H1 (cell line): ENCODE results near the gene CLCN3. TPM values are rescaled to one million over a fixed set of nuclear protein-coding genes. Genes with fewer than 3 reads are reported as not detected.

Experiments
- CTCF ChIA-PET: fragments of 300-600 bp; sonication (Branson Sonifier 250); formaldehyde crosslinking; loops from one replicate; lab custom pipeline; 2021; ENCODE audit not compliant: partially characterized antibody; lab: Charles Lee
- POLR2A ChIA-PET: fragments of 300-600 bp; sonication (Branson Sonifier 250); formaldehyde crosslinking; loops from one replicate; lab custom pipeline; 2021; ENCODE audit warnings: inconsistent platforms; ENCODE audit not compliant: partially characterized antibody; lab: Charles Lee
- DNase-seq, 2 experiments: peaks; one replicate each; pipeline versions ENCODE4 v3.0.0 to v3.0.0-alpha.2; 2010 to 2022; ENCODE audit warnings: low spot score in 2 of 2, low read depth in 1 of 2, mixed read lengths in 1 of 2
- FAIRE-seq: peaks from 2 replicates; lab custom pipeline; 2011; peaks lifted over from hg19 to GRCh38; lab: Jason Lieb, UNC
- H2AFZ ChIP-seq: 2 replicates; pipeline ENCODE4 v1.8.1; 2012; ENCODE audit warnings: low read length, inconsistent platforms
- H2AK5ac ChIP-seq: 2 replicates; pipeline ENCODE4 v1.6.1; 2013; ENCODE audit warnings: low read depth, low read length
- H2BK120ac ChIP-seq: replicated peaks from 2 replicates; pipeline ENCODE3; 2013; ENCODE audit warnings: low read depth, low read length, inconsistent platforms
- H2BK12ac ChIP-seq: 2 replicates; pipeline ENCODE4 v1.6.1; 2013; ENCODE audit warnings: low read depth, low read length
- H2BK15ac ChIP-seq: 2 replicates; pipeline ENCODE4 v1.6.1; 2013; ENCODE audit warnings: low read length
- H2BK20ac ChIP-seq: 2 replicates; pipeline ENCODE4 v1.6.1; 2013; ENCODE audit warnings: low read length
- H2BK5ac ChIP-seq: 2 replicates; pipeline ENCODE4 v1.6.1; 2013; ENCODE audit warnings: low read depth, low read length
- H3K14ac ChIP-seq: 2 replicates; pipeline ENCODE4 v1.6.1; 2013; ENCODE audit warnings: inconsistent platforms; ENCODE audit not compliant: insufficient read length
- H3K18ac ChIP-seq: 2 replicates; pipeline ENCODE4 v1.6.1; 2013; ENCODE audit warnings: low read length; ENCODE audit errors: extremely low read depth
- H3K23ac ChIP-seq: 2 replicates; pipeline ENCODE4 v1.6.1; 2013; ENCODE audit warnings: inconsistent platforms; ENCODE audit not compliant: insufficient read length
- H3K23me2 ChIP-seq: 2 replicates; pipeline ENCODE4 v1.6.1; 2013; ENCODE audit warnings: low read depth, low read length
- H3K27ac ChIP-seq: 2 replicates; pipeline ENCODE4 v1.6.1; 2011; ENCODE audit warnings: low read depth, low read length, inconsistent platforms
- H3K27me3 ChIP-seq, 4 experiments: replicated peaks in 1 of 4; 1 replicate in 1 of 4; 2 replicates in 3 of 4; pipeline versions ENCODE4 v1.6.1 to v1.8.1; 2011 to 2013; ENCODE audit warnings: low read length in 3 of 4, mild to moderate bottlenecking in 3 of 4, inconsistent platforms in 2 of 4, mixed read lengths in 2 of 4, moderate library complexity in 1 of 4; ENCODE audit not compliant: control insufficient read depth in 3 of 4, insufficient read depth in 3 of 4; ENCODE audit errors: extremely low read depth in 1 of 4
- H3K36me3 ChIP-seq, 4 experiments: 2 replicates each; pipeline versions ENCODE4 v1.6.1 to v1.8.1; 2011 to 2013; ENCODE audit warnings: mild to moderate bottlenecking in 4 of 4, low read length in 3 of 4, moderate library complexity in 2 of 4, control low read depth in 1 of 4, inconsistent platforms in 1 of 4; ENCODE audit not compliant: insufficient read depth in 4 of 4, control insufficient read depth in 2 of 4
- H3K4ac ChIP-seq: replicated peaks from 2 replicates; pipeline ENCODE3; 2013; ENCODE audit warnings: low read length, low read depth, mixed read lengths, inconsistent platforms; ENCODE audit not compliant: insufficient read length
- H3K4me1 ChIP-seq, 4 experiments: replicated peaks in 1 of 4; 1 replicate in 1 of 4; 2 replicates in 3 of 4; pipeline versions ENCODE4 v1.6.1 to v1.8.1; 2011 to 2013; ENCODE audit warnings: low read length in 3 of 4, inconsistent platforms in 2 of 4, mixed read lengths in 1 of 4; ENCODE audit not compliant: insufficient read depth in 4 of 4, control insufficient read depth in 3 of 4
- H3K4me2 ChIP-seq, 2 experiments: 2 replicates each; pipeline versions ENCODE4 v1.6.1 to v1.8.1; 2011 to 2013; ENCODE audit warnings: low read depth in 2 of 2, low read length in 2 of 2, control low read depth in 1 of 2, inconsistent platforms in 1 of 2, mild to moderate bottlenecking in 1 of 2; ENCODE audit not compliant: insufficient read depth in 1 of 2
- H3K4me3 ChIP-seq, 4 experiments: fragments of 200-600, 300-600 bp in 1 of 4; sonication (generic), shearing (Covaris generic), sonication (Bioruptor Twin) in 1 of 4; 2 replicates each; pipeline versions ENCODE4 v1.5.1 to v1.8.1; 2011 to 2016; ENCODE audit warnings: low read length in 4 of 4, low read depth in 3 of 4, control low read depth in 2 of 4, inconsistent platforms in 2 of 4, mild to moderate bottlenecking in 2 of 4, mixed read lengths in 1 of 4, moderate library complexity in 1 of 4; ENCODE audit not compliant: insufficient read depth in 2 of 4; ENCODE audit errors: extremely low read depth in 1 of 4
- H3K56ac ChIP-seq: replicated peaks from 2 replicates; pipeline ENCODE3; 2013; ENCODE audit warnings: low read depth, mild to moderate bottlenecking, mixed read lengths, low read length, inconsistent platforms; ENCODE audit not compliant: insufficient read length
- H3K79me1 ChIP-seq: 2 replicates; pipeline ENCODE4 v1.6.1; 2013; ENCODE audit warnings: low read depth, low read length, control low read depth
- H3K79me2 ChIP-seq, 2 experiments: 2 replicates each; pipeline versions ENCODE4 v1.6.1 to v1.8.1; 2012 to 2013; ENCODE audit warnings: low read length in 2 of 2, mild to moderate bottlenecking in 2 of 2, inconsistent platforms in 1 of 2; ENCODE audit not compliant: insufficient read depth in 2 of 2, control insufficient read depth in 1 of 2
- H3K9ac ChIP-seq, 4 experiments: replicated peaks in 1 of 4; 1 replicate in 1 of 4; 2 replicates in 3 of 4; pipeline versions ENCODE4 v1.6.1 to v1.8.1; 2011 to 2013; ENCODE audit warnings: low read depth in 3 of 4, low read length in 3 of 4, control low read depth in 2 of 4, mild to moderate bottlenecking in 2 of 4, moderate library complexity in 2 of 4, inconsistent platforms in 1 of 4; ENCODE audit errors: extremely low read depth in 1 of 4
- H3K9me3 ChIP-seq, 2 experiments: 2 replicates each; pipeline versions ENCODE4 v1.6.1 to v1.8.1; 2012 to 2013; ENCODE audit warnings: mild to moderate bottlenecking in 2 of 2, moderate library complexity in 2 of 2, control low read depth in 1 of 2, inconsistent platforms in 1 of 2, low read depth in 1 of 2, low read length in 1 of 2, mixed read lengths in 1 of 2; ENCODE audit not compliant: insufficient read depth in 2 of 2
- H4K20me1 ChIP-seq, 2 experiments: replicated peaks in 1 of 2; 2 replicates each; pipeline versions ENCODE3 to v1.8.1; 2011 to 2013; ENCODE audit warnings: inconsistent platforms in 2 of 2, low read length in 2 of 2, mild to moderate bottlenecking in 1 of 2; ENCODE audit not compliant: insufficient read depth in 2 of 2, control insufficient read depth in 1 of 2
- H4K5ac ChIP-seq: 2 replicates; pipeline ENCODE4 v1.6.1; 2013; ENCODE audit warnings: low read length, low read depth, mixed read lengths, inconsistent platforms; ENCODE audit not compliant: insufficient read length
- H4K8ac ChIP-seq: 2 replicates; pipeline ENCODE4 v1.8.0; 2013; ENCODE audit warnings: mild to moderate bottlenecking, moderate library complexity, low read length, inconsistent platforms; ENCODE audit not compliant: insufficient read depth; ENCODE audit errors: extremely low read depth
- H4K91ac ChIP-seq: replicated peaks from 2 replicates; pipeline ENCODE3; 2013; ENCODE audit warnings: low read length, mixed read lengths, inconsistent platforms; ENCODE audit not compliant: insufficient read length
- BCL11A ChIP-seq, 2 experiments: IDR thresholded peaks; one replicate each; pipeline ENCODE4 v1.6.1; 2011; ENCODE audit warnings: low read depth in 2 of 2, low read length in 2 of 2, mild to moderate bottlenecking in 2 of 2
- CBX5 ChIP-seq: fragments of 300-800, 300-1000 bp; sonication (generic); IDR thresholded peaks from 2 replicates; pipeline ENCODE4 v1.7.1; 2016; ENCODE audit warnings: antibody characterized with exemption, low read length, low read depth
- EGR1 ChIP-seq: IDR thresholded peaks from 2 replicates; pipeline ENCODE4 v1.6.1; 2011; ENCODE audit warnings: low read depth, low read length, borderline replicate concordance
- EP300 ChIP-seq, 2 experiments: IDR thresholded peaks; 1 replicate in 1 of 2; 2 replicates in 1 of 2; pipeline ENCODE4 v1.6.1; 2011 to 2012; ENCODE audit warnings: low read depth in 2 of 2, low read length in 2 of 2, mild to moderate bottlenecking in 2 of 2, borderline replicate concordance in 1 of 2, inconsistent platforms in 1 of 2, moderate library complexity in 1 of 2
- HDAC2 ChIP-seq, 2 experiments: fragments of 300-600 bp in 1 of 2; sonication (generic) in 1 of 2; IDR thresholded peaks; 2 replicates each; pipeline ENCODE4 v1.6.1; 2011 to 2012; ENCODE audit warnings: low read depth in 2 of 2, low read length in 2 of 2, mild to moderate bottlenecking in 2 of 2, moderate library complexity in 2 of 2, borderline replicate concordance in 1 of 2, inconsistent platforms in 1 of 2
- NRF1 ChIP-seq: IDR thresholded peaks from 2 replicates; pipeline ENCODE4 v1.6.1; 2011; ENCODE audit warnings: mild to moderate bottlenecking, low read depth, low read length, improper control_type of control experiment
- PHF8 ChIP-seq: fragments of 200-600 bp; sonication (generic); conservative IDR thresholded peaks from 2 replicates; pipeline ENCODE4 v1.7.1; 2012; ENCODE audit warnings: low read depth, mild to moderate bottlenecking, inconsistent platforms, low read length, moderate library complexity
- RXRA ChIP-seq: IDR thresholded peaks from 2 replicates; pipeline ENCODE4 v1.6.1; 2011; ENCODE audit warnings: low read depth, mild to moderate bottlenecking, low read length, moderate library complexity; ENCODE audit not compliant: insufficient read depth
- SP1 ChIP-seq: IDR thresholded peaks from 2 replicates; pipeline ENCODE4 v1.6.1; 2011; ENCODE audit warnings: low read depth, low read length
- WGBS, 2 experiments: shearing (Covaris generic) in 1 of 2; methylation state at CpG; one replicate each; pipeline versions ENCODE4 v1.1.6 to v1.1.7; 2013 to 2015; ENCODE audit warnings: low lambda C conversion rate in 2 of 2, mixed read lengths in 2 of 2, inconsistent platforms in 1 of 2, low coverage in 1 of 2, missing lambda C conversion rate in 1 of 2; ENCODE audit not compliant: insufficient replicate concordance in 2 of 2, insufficient coverage in 1 of 2, insufficient read length in 1 of 2; ENCODE audit errors: extremely low coverage in 1 of 2, missing lambda C conversion rate in 1 of 2; 5-methylcytosine and 5-hydroxymethylcytosine counted together
- polyA plus RNA-seq, 7 experiments: library from polyadenylated mRNA; depleted of rRNA in 3 of 7; stranded (reverse) in 5 of 7; unstranded in 2 of 7; fragments of >200 nt in 5 of 7; fragments of 200-250 nt in 2 of 7; gene quantifications; 1 replicate in 5 of 7; 2 replicates in 1 of 7; 4 replicates in 1 of 7; pipeline versions ENCODE4 v1.2.1 to v1.2.3, GENCODE V29; 2011 to 2013; ENCODE audit warnings: missing spikeins in 2 of 7, mixed read lengths in 2 of 7
- total RNA-seq: library from RNA; stranded (reverse); fragmentation: NEBNext Ultra II Directional; extraction: Animal tissue kit (Norgen Biotek cat#: 25700); gene quantifications from 2 replicates; pipeline ENCODE4 v1.2.1, GENCODE V29; 2021
- TF ChIP-seq, protein P1 (sequence below): IDR thresholded peaks from 2 replicates; pipeline ENCODE4 v1.6.1; 2012; ENCODE audit warnings: low read length, inconsistent platforms

The CLCN3 gene
- total and polyA plus RNA-seq, 2 of the 8 experiments (the other 6 are each of a cell fraction or from before 2014, with no cell fraction given), result 8.8 to 32.8 TPM

DNA sequence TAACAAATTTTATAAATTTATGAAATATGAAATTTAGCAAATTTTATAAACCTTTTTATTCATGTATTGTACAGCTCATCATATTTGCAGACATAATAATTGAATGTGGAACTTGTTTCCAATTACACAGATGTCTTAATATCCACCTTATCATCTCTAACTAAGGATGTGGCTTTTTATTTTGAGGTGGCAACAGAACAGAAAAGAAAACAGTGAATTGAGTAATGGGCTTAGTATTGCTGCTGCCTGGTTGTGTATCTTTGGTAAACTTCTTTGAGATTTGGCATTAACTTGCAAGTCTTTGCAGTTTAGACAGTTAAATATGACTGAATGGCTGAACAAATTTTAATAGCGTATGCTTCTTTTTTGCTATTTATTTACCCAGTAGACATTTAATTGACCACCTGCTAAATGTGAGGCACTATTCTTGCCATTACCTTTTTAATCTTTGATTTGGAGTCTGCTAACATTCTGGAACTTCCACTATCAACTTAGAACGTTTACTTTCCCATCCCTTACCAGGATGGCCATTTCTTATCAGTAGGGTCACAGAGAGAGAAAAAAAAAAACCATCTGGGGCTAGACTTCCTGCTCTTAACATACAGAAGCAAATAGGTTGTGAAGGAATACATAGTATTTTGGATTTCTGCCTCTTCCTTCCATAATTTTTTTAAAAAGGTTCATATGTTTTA, 44.8 kb downstream of the CLCN3 start:
- Histone ChIP-seq H3K36me3 (peaks cover 0 to 6% (median 0%) of the 10 kb centered on the region in 4 experiments; a peak in 2 of 8 replicates), H3K23me2 (no peaks in the 10 kb centered on the region), H3K56ac (no peak overlapping the region), H4K91ac (no peak overlapping the region), H3K9me3 (peaks cover 0 to 8% of the 10 kb centered on the region in 2 experiments; a peak in 1 of 4 replicates), H3K27me3 (no peaks in the 10 kb centered on the region), H2BK12ac (no peak overlapping the region), H4K20me1 (no peaks in the 10 kb centered on the region), H4K8ac (no peak overlapping the region), H3K4me3 (no peak overlapping the region), H2BK5ac (no peak overlapping the region), H2BK15ac (no peak overlapping the region), H2BK120ac (no peak overlapping the region), H2AFZ (no peak overlapping the region), H2AK5ac (no peak overlapping the region), H3K27ac (no peak overlapping the region), H3K9ac (no peak overlapping the region), H2BK20ac (no peak overlapping the region), H3K18ac (no peak overlapping the region), H4K5ac (no peak overlapping the region), H3K4me2 (no peak overlapping the region), H3K23ac (no peak overlapping the region), H3K14ac (no peak overlapping the region), H3K4ac (no peak overlapping the region), H3K79me2 (peaks cover 0 to 38% of the 10 kb centered on the region in 2 experiments; a peak in 2 of 4 replicates), H3K79me1 (no peaks in the 10 kb centered on the region), H3K4me1 (peaks cover 0 to 2% (median 0%) of the 10 kb centered on the region in 4 experiments; a peak in 1 of 7 replicates)
- DNase-seq, result no peak
- WGBS, 2 experiments, result 90% methylated on average over 2 of the region's 2 CpGs; no CpG with 5 or more reads in 1 of the 2 experiments
- CTCF ChIA-PET, result interaction anchor here (1.5 kb wide), 1 partner anchor 52 kb away, joined by 4 read pairs; no protein-coding TSS in a partner anchor
- peak; percentile 39 for FAIRE-seq
- POLR2A ChIA-PET, result no interaction called here
- no peak for TF ChIP-seq RXRA
- TF ChIP-seq EGR1, result no peak
- TF ChIP-seq PHF8, result no peak
- no peak for TF ChIP-seq BCL11A (IDR thresholded peaks at IDR 0.05; ENCODE audit: low read depth in 2 of 2, low read length in 2 of 2)
- TF ChIP-seq CBX5, result no peak
- TF ChIP-seq EP300 (IDR thresholded peaks at IDR 0.05; ENCODE audit: borderline replicate concordance in 1 of 2, low read depth in 2 of 2, low read length in 2 of 2), result no peak
- no peak for TF ChIP-seq NRF1
- TF ChIP-seq SP1, result no peak
- TF ChIP-seq, protein P1, sequence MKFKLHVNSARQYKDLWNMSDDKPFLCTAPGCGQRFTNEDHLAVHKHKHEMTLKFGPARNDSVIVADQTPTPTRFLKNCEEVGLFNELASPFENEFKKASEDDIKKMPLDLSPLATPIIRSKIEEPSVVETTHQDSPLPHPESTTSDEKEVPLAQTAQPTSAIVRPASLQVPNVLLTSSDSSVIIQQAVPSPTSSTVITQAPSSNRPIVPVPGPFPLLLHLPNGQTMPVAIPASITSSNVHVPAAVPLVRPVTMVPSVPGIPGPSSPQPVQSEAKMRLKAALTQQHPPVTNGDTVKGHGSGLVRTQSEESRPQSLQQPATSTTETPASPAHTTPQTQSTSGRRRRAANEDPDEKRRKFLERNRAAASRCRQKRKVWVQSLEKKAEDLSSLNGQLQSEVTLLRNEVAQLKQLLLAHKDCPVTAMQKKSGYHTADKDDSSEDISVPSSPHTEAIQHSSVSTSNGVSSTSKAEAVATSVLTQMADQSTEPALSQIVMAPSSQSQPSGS, result no peak
- no peak for TF ChIP-seq HDAC2 (IDR thresholded peaks at IDR 0.05; ENCODE audit: borderline replicate concordance in 1 of 2, low read depth in 2 of 2, low read length in 2 of 2)
